ENCODE measurements around the gene SHC3. TPM values are rescaled to one million over a fixed set of nuclear protein-coding genes. Genes with fewer than 3 reads are reported as not detected.

The SHC3 gene
- total and polyA plus RNA-seq, 2 donors (not counting 1 experiment from before 2014, with no cell fraction given): 1.7 to 16.2 TPM

DNA sequence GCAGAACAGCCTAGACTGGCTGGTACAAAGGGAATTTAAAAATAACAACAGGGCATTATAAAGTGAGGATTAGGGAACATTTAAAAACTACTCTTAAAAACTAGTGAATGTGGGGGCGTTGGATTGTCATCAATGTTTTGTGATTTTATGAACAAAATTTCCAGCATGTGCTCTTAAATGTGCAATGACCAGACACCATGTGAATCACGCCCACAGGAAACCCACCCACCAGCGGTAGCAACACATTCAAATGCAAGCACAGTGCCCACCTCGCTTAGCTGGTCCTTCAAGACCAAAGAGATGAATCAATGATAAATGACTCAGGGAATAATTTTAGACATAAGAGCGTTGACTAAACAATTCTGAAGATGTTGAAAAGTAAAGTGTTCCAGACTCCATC lies 146.4 kb downstream of the SHC3 start:
- Histone ChIP-seq H3K27me3 (ENCODE audit: control insufficient read depth, insufficient read depth, low read length) (no peaks in the 10 kb centered on the region), H2AFZ (ENCODE audit: low read length) (no peak overlapping the region), H3K79me2 (ENCODE audit: control insufficient read depth, insufficient read depth, low read length) (no peaks in the 10 kb centered on the region), H3K9ac (ENCODE audit: insufficient read depth, low read length) (no peak overlapping the region), H3K4me2 (ENCODE audit: extremely low read depth, insufficient read depth, low read length) (no peak overlapping the region), H3K4me3 (replicated peaks in 1 of 4; ENCODE audit: control extremely low read depth in 1 of 4, insufficient read depth in 1 of 4, low read depth in 3 of 4, low read length in 4 of 4) (no peak overlapping the region), H3K4me1 (ENCODE audit: control insufficient read depth, extremely low read depth, insufficient read depth, low read length) (no peaks in the 10 kb centered on the region), H4K20me1 (ENCODE audit: control insufficient read depth, extremely low read depth, insufficient read depth, low read length) (no peaks in the 10 kb centered on the region), H3K27ac (ENCODE audit: insufficient read depth, low read length) (no peak overlapping the region), H3K9me3 (ENCODE audit: control insufficient read depth, insufficient read depth, low read depth, low read length) (no peaks in the 10 kb centered on the region), H3K36me3 (ENCODE audit: control insufficient read depth, insufficient read depth, low read length) (no peaks in the 10 kb centered on the region)
- no peak for DNase-seq (ENCODE audit: low read depth in 2 of 2)
- no peak for TF ChIP-seq CTCF (conservative IDR thresholded peaks at IDR 0.05 in 1 of 2, IDR thresholded peaks at IDR 0.05 in 1 of 2; ENCODE audit: low read depth in 1 of 2, low read length in 2 of 2)
- no peak for TF ChIP-seq EZH2 (IDR thresholded peaks at IDR 0.05; ENCODE audit: low read length, missing control alignments)

DNA sequence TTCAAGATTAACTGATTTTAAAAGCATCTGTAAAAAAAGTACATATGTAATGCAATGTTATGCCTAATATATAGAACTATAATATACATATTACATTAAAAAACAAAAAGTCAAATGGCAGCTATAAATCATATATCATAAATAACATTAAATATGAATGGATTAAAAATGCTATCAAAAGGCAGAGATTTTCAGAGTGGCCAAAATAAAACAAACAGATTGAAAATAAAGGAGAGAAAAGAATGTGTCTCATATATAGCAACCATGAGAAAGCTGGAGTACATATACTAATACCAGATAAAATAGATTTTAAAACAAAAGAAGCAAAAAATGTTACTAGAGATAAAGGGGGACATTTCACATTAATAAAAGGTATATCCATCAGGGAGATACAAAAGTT lies 148.8 kb downstream of the SHC3 start:
- no peak for DNase-seq (ENCODE audit: low read depth in 2 of 2)
- Histone ChIP-seq H3K9me3 (ENCODE audit: control insufficient read depth, insufficient read depth, low read depth, low read length) (no peaks in the 10 kb centered on the region), H3K4me2 (ENCODE audit: extremely low read depth, insufficient read depth, low read length) (no peak overlapping the region), H3K4me3 (replicated peaks in 1 of 4; ENCODE audit: control extremely low read depth in 1 of 4, insufficient read depth in 1 of 4, low read depth in 3 of 4, low read length in 4 of 4) (no peak overlapping the region), H3K36me3 (ENCODE audit: control insufficient read depth, insufficient read depth, low read length) (no peaks in the 10 kb centered on the region), H2AFZ (ENCODE audit: low read length) (no peak overlapping the region), H4K20me1 (ENCODE audit: control insufficient read depth, extremely low read depth, insufficient read depth, low read length) (no peaks in the 10 kb centered on the region), H3K27ac (ENCODE audit: insufficient read depth, low read length) (no peak overlapping the region), H3K79me2 (ENCODE audit: control insufficient read depth, insufficient read depth, low read length) (no peaks in the 10 kb centered on the region), H3K4me1 (ENCODE audit: control insufficient read depth, extremely low read depth, insufficient read depth, low read length) (no peaks in the 10 kb centered on the region), H3K9ac (ENCODE audit: insufficient read depth, low read length) (no peak overlapping the region), H3K27me3 (ENCODE audit: control insufficient read depth, insufficient read depth, low read length) (no peaks in the 10 kb centered on the region)
- no peak for TF ChIP-seq CTCF (conservative IDR thresholded peaks at IDR 0.05 in 1 of 2, IDR thresholded peaks at IDR 0.05 in 1 of 2; ENCODE audit: low read depth in 1 of 2, low read length in 2 of 2)
- TF ChIP-seq EZH2 (IDR thresholded peaks at IDR 0.05; ENCODE audit: low read length, missing control alignments): no peak

GRCh38 chr9:89026876-89027275 lies 151.7 kb downstream of the SHC3 start:
- DNase-seq (ENCODE audit: low read depth in 2 of 2): no peak
- Histone ChIP-seq H3K4me3 (replicated peaks in 1 of 4; ENCODE audit: control extremely low read depth in 1 of 4, insufficient read depth in 1 of 4, low read depth in 3 of 4, low read length in 4 of 4) (no peak overlapping the region), H3K4me1 (ENCODE audit: control insufficient read depth, extremely low read depth, insufficient read depth, low read length) (peaks cover 11% of the 10 kb centered on the region), H3K27me3 (ENCODE audit: control insufficient read depth, insufficient read depth, low read length) (no peaks in the 10 kb centered on the region), H3K9me3 (ENCODE audit: control insufficient read depth, insufficient read depth, low read depth, low read length) (no peaks in the 10 kb centered on the region), H4K20me1 (ENCODE audit: control insufficient read depth, extremely low read depth, insufficient read depth, low read length) (no peaks in the 10 kb centered on the region), H3K79me2 (ENCODE audit: control insufficient read depth, insufficient read depth, low read length) (no peaks in the 10 kb centered on the region), H3K27ac (ENCODE audit: insufficient read depth, low read length) (no peak overlapping the region), H3K9ac (ENCODE audit: insufficient read depth, low read length) (no peak overlapping the region), H3K4me2 (ENCODE audit: extremely low read depth, insufficient read depth, low read length) (no peak overlapping the region), H2AFZ (ENCODE audit: low read length) (no peak overlapping the region), H3K36me3 (ENCODE audit: control insufficient read depth, insufficient read depth, low read length) (no peaks in the 10 kb centered on the region)
- TF ChIP-seq CTCF (conservative IDR thresholded peaks at IDR 0.05 in 1 of 2, IDR thresholded peaks at IDR 0.05 in 1 of 2; ENCODE audit: low read depth in 1 of 2, low read length in 2 of 2) (no peak), EZH2 (IDR thresholded peaks at IDR 0.05; ENCODE audit: low read length, missing control alignments) (no peak)
